ENCODE measurements around the gene EHBP1L1. TPM values are rescaled to one million over a fixed set of nuclear protein-coding genes. Genes with fewer than 3 reads are reported as not detected.

The EHBP1L1 gene
- polyA plus RNA-seq, 1 donor (not counting 4 experiments of a cell fraction or from before 2014, with no cell fraction given) = 10.4 TPM

DNA sequence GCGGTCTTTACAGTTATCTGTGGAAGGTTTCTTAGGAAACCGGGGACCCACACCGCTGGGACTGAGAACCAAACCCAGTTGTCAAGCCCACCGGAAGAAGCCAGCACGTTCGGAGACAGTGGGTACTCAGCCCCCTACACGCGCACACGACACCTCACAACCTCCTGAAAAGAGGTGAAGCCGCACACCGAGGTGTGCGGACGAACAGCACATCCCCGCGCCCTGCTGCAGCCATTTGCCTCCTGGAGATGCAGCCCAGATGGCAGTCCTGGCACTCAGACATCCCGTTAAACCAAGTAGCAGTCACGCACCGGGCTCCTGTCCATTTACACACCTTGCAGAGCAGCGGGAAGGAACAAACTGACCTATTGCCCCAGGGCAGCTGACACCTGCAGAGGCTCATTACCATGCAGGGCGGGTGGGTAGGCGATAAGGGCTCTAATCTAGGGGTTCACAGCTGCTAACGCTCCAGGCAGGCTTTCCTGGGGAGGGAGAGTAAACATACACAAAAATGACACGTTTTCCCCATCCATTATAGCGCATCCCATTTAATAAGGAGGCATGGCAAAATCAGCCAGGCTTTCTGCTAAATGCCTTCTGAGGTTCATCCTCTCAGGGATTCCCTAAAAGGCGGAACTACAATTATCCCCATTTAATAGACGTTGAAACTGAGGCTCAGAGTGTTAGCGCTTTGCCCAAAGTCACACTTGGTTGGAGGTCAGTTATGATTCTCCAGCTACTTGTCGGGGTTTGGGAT, 864 bp upstream of the EHBP1L1 start:
- no peak for FAIRE-seq

DNA sequence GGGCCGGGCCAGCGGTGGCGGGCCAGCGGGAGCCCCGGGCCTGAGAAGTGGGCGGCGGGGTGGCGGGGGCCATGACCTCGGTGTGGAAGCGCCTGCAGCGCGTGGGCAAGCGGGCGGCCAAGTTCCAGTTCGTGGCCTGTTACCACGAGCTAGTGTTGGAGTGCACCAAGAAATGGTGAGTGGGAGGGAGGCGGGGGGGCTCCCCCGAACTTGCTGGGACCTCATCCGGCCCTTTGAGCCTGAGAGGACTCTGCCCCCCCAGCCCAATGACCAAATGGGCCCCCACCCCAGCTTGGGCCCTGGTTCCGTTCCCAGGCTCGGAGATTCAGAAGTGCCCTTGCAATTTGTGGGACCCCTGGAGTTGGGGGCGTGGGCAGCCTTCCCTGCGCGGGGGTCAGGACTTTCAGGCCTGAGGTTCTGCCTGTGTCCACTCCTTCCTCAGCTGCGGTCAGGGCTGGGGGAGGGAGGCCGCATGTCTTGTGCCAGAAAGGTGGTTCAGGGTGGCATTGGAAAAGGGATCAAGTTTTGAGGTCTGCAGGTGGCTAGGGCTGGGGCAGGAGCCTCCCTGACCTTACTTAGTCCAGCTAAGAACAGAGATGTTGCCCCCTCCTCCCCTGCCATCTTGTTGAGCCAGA, 496 bp downstream of the EHBP1L1 start:
- H2AFZ ChIP-seq (ENCODE audit: control insufficient read depth, low read length) = no peak overlapping the region

More for the DNA sequence above, 864 bp upstream of the EHBP1L1 start:
- Histone ChIP-seq H3K4me2 (ENCODE audit: control insufficient read depth, extremely low read depth, insufficient read depth, low read depth, low read length) (peak overlapping the region; percentile 63), H3K9ac (ENCODE audit: control insufficient read depth, extremely low read depth, insufficient read depth, low read length) (peak overlapping the region; percentile 43), H3K4me3 (ENCODE audit: control insufficient read depth in 2 of 3, extremely low read depth in 1 of 3, insufficient read depth in 2 of 3, low read depth in 1 of 3, low read length in 3 of 3) (peak overlapping the region; percentile 21 to 61 (median 32)), H2AFZ (ENCODE audit: control insufficient read depth, low read length) (no peak overlapping the region), H3K4me1 (ENCODE audit: control insufficient read depth, extremely low read depth, insufficient read depth, low read length) (peaks cover 55% of the 10 kb centered on the region), H3K9me1 (ENCODE audit: control insufficient read depth, extremely low read depth, insufficient read depth, low read length) (no peaks in the 10 kb centered on the region), H3K27ac (ENCODE audit: control insufficient read depth, insufficient read depth, low read length) (peak overlapping the region; percentile 47), H3K9me3 (ENCODE audit: control insufficient read depth, low read depth, low read length) (no peaks in the 10 kb centered on the region), H3K36me3 (ENCODE audit: control insufficient read depth in 2 of 2, extremely low read depth in 1 of 2, insufficient read depth in 2 of 2, low read length in 2 of 2) (peaks cover under 1 to 4% of the 10 kb centered on the region in 2 experiments), H4K20me1 (ENCODE audit: control insufficient read depth, extremely low read depth, insufficient read depth, low read length) (peaks cover 8% of the 10 kb centered on the region), H3K79me2 (ENCODE audit: control insufficient read depth, insufficient read depth, low read length) (peaks cover 23% of the 10 kb centered on the region), H3K27me3 (ENCODE audit: control insufficient read depth, extremely low read depth, insufficient read depth, low read length) (no peaks in the 10 kb centered on the region)
- TF ChIP-seq, protein P1, sequence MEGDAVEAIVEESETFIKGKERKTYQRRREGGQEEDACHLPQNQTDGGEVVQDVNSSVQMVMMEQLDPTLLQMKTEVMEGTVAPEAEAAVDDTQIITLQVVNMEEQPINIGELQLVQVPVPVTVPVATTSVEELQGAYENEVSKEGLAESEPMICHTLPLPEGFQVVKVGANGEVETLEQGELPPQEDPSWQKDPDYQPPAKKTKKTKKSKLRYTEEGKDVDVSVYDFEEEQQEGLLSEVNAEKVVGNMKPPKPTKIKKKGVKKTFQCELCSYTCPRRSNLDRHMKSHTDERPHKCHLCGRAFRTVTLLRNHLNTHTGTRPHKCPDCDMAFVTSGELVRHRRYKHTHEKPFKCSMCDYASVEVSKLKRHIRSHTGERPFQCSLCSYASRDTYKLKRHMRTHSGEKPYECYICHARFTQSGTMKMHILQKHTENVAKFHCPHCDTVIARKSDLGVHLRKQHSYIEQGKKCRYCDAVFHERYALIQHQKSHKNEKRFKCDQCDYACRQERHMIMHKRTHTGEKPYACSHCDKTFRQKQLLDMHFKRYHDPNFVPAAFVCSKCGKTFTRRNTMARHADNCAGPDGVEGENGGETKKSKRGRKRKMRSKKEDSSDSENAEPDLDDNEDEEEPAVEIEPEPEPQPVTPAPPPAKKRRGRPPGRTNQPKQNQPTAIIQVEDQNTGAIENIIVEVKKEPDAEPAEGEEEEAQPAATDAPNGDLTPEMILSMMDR (optimal IDR thresholded peaks at IDR 0.05 in 1 of 3, IDR thresholded peaks at IDR 0.05 in 1 of 3, conservative IDR thresholded peaks at IDR 0.05 in 1 of 3; ENCODE audit: extremely low read depth in 1 of 3, insufficient read depth in 2 of 3, low read length in 3 of 3) = no peak
- TF ChIP-seq EZH2 (IDR thresholded peaks at IDR 0.05; ENCODE audit: low read length) = no peak
- dilution Hi-C loops (cut with MboI; ENCODE audit: extremely low pct_ligation_motif_present, low sequenced_read_pairs) = no loop called here
- DNase-seq (ENCODE audit: low read depth, low spot score) = no peak

More for the DNA sequence above, 496 bp downstream of the EHBP1L1 start:
- Histone ChIP-seq H4K20me1 (ENCODE audit: control insufficient read depth, extremely low read depth, insufficient read depth, low read length) (peaks cover 8% of the 10 kb centered on the region), H3K79me2 (ENCODE audit: control insufficient read depth, insufficient read depth, low read length) (peaks cover 12% of the 10 kb centered on the region), H3K4me3 (ENCODE audit: control insufficient read depth in 2 of 3, extremely low read depth in 1 of 3, insufficient read depth in 2 of 3, low read depth in 1 of 3, low read length in 3 of 3) (peak overlapping the region; percentile 51 to 74 (median 71)), H3K27me3 (ENCODE audit: control insufficient read depth, extremely low read depth, insufficient read depth, low read length) (no peaks in the 10 kb centered on the region), H3K9me3 (ENCODE audit: control insufficient read depth, low read depth, low read length) (no peaks in the 10 kb centered on the region), H3K27ac (ENCODE audit: control insufficient read depth, insufficient read depth, low read length) (peak overlapping the region; percentile 70), H3K4me1 (ENCODE audit: control insufficient read depth, extremely low read depth, insufficient read depth, low read length) (peaks cover 49% of the 10 kb centered on the region), H3K4me2 (ENCODE audit: control insufficient read depth, extremely low read depth, insufficient read depth, low read depth, low read length) (peak overlapping the region; percentile 64), H3K36me3 (ENCODE audit: control insufficient read depth in 2 of 2, extremely low read depth in 1 of 2, insufficient read depth in 2 of 2, low read length in 2 of 2) (peaks cover 6 to 8% of the 10 kb centered on the region in 2 experiments), H3K9ac (ENCODE audit: control insufficient read depth, extremely low read depth, insufficient read depth, low read length) (peak overlapping the region; percentile 56), H3K9me1 (ENCODE audit: control insufficient read depth, extremely low read depth, insufficient read depth, low read length) (no peaks in the 10 kb centered on the region)
- DNase-seq (ENCODE audit: low read depth, low spot score) (no peak), FAIRE-seq (no peak)
- TF ChIP-seq, protein P1 (optimal IDR thresholded peaks at IDR 0.05 in 1 of 3, IDR thresholded peaks at IDR 0.05 in 1 of 3, conservative IDR thresholded peaks at IDR 0.05 in 1 of 3; ENCODE audit: extremely low read depth in 1 of 3, insufficient read depth in 2 of 3, low read length in 3 of 3) = no peak
- TF ChIP-seq EZH2 (IDR thresholded peaks at IDR 0.05; ENCODE audit: low read length) = no peak
- dilution Hi-C loops (cut with MboI; ENCODE audit: extremely low pct_ligation_motif_present, low sequenced_read_pairs) = no loop called here
